Measurements from ENCODE around the gene SPATA13. TPM values are rescaled to one million over a fixed set of nuclear protein-coding genes. Genes with fewer than 3 reads are reported as not detected.

Gene SPATA13
- total RNA-seq, 1 donor from 2014 or later: 8.0 TPM

GRCh38 chr13:24232037-24232436, 71.5 kb downstream of the SPATA13 start:
- intact Hi-C loops (cut with DNase I): no loop called here
- DNase-seq (ENCODE audit: low spot score): no peak

DNA sequence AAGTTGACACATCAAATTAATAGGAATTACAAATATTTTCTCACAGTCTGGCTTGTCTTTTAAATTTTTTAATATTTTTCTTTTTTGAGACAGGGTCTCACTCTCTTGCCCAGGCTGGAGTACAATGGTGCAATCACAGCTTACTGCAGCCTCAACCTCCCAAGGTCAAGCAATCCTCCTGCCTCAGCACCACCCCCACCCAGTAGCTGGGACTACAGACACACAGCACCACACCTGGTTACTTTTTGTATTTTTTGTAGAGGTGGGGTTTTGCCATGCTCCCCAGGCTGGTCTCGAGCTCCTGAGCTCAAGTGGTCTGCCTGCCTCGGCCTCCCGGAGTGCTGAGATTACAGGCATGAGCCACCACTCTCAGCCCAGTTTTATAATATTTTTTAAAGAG, 72.0 kb downstream of the SPATA13 start:
- intact Hi-C loops (cut with DNase I): no loop called here
- DNase-seq (ENCODE audit: low spot score): no peak

DNA sequence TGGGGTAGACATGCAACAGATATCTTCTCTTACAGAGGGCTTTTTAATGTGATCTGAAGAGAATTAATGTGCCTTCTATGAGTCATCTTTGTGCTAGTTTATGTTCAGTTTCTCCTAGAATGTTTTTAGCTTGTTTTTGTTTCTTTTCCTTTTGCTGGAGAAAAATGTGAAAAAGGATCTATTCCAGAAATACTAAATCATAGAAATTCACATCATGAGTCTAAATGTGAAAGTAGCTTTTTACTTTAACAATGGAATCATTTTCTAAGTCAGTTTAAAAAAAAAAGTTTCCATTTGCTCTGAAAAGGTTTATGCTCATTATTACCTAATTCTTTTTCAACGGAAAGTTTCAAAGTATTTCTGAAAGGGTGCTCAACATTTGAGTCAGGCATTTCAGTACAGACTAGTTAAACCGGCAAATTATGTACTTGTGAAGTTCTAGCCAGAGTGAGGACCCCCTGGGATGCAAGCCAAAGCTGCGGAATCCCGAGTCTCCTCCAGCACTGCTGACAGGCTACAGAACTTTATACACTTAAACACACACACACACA, 72.9 kb downstream of the SPATA13 start:
- intact Hi-C loops (cut with DNase I): no loop called here
- no peak for DNase-seq (ENCODE audit: low spot score)

GRCh38 chr13:24234200-24234915, 73.8 kb downstream of the SPATA13 start:
- peak; percentile 31 for DNase-seq (ENCODE audit: low spot score)
- intact Hi-C loops (cut with DNase I): no loop called here

- intact Hi-C loops (cut with DNase I): no loop called here
- no peak for DNase-seq (ENCODE audit: low spot score)
Observed at GRCh38 chr13:24237356-24237755, 76.8 kb downstream of the SPATA13 start.

GRCh38 chr13:24241336-24241735, 80.8 kb downstream of the SPATA13 start:
- intact Hi-C loops (cut with DNase I): no loop called here

DNA sequence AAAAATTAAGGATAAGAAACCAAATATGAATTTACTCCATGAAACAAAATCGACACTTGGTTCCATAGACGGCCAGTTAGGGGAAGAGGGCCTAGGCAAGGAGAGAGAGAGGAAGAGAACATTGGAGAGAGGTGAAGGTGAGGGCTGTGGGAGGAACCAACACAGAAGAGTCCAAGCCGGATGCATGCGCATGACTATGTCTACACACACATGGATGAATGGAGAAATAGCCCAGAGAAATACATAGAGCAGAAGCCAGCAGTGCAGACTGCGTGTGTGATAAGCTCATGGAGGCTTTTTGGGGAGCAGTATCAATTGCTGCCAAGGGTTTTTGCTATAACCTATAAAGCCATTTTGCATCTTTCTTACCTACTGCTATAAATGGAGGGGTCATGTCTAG, 81.6 kb downstream of the SPATA13 start:
- DNase-seq (ENCODE audit: low spot score): no peak
- intact Hi-C loops (cut with DNase I): no loop called here

More at GRCh38 chr13:24241336-24241735, 80.8 kb downstream of the SPATA13 start:
- DNase-seq (ENCODE audit: low spot score): no peak

GRCh38 chr13:24243302-24243701, 82.8 kb downstream of the SPATA13 start:
- intact Hi-C loops (cut with DNase I): no loop called here
- no peak for DNase-seq (ENCODE audit: low spot score)

DNA sequence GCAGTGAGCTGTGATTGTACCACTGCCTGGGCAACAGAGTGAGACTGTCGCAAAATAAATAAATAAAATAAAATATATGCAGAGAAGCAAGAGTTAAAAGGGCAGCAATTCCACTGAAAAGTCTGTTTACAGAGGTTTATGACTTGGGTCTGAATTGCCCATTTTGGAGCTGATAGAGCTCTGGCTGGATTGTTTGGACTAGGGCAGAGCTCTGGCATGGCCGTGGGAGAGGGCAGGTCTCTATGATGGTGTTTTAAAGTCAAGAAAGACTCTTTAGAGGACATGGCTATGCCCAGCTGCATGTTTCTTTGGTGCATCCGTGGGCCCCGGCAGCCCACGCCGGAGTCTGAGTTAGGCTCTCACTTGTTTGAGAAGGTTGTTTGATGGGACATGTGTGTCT, 84.3 kb downstream of the SPATA13 start:
- DNase-seq (ENCODE audit: low spot score): no peak
- intact Hi-C loops (cut with DNase I): no loop called here

DNA sequence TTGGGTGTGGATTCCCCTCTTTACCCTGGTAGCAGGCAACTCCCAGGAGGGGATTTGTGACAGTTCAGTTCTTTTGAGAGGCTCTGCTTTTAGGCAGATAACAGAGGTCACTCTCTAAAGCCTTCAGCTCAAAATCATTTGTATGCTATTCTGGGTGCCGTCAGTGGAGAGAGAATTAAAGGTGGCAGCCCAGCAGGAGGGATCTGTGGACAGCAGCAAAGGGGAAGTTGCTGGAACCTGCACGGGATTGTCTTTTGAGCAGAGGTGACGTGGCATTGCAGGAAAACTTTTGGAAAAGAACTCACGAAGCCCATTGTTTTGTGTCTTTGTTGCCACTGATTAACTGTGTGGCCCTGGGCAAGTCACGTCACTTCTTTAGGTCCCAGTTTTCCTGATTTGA, 86.5 kb downstream of the SPATA13 start:
- DNase-seq (ENCODE audit: low spot score): no peak
- intact Hi-C loops (cut with DNase I): no loop called here

DNA sequence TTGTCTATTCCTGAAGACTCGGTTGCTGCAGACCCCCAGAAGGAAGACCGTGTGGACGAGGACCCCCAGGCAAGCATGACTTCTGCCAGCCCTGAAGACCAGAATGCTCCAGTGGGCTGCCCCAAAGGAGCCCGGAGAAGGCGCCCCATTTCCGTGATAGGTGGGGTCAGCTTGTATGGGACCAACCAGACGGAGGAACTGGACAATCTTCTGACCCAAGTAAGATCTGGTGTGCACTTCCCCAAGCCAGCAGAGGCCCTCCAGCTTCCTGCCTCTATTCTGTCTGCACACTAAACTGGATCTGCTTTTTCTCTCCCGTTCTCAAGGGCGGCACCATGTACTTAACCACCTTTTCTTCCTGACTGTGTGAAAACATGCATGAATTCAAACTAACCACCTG, 89.1 kb downstream of the SPATA13 start:
- intact Hi-C loops (cut with DNase I): no loop called here
- DNase-seq (ENCODE audit: low spot score): no peak

GRCh38 chr13:24250376-24251057, 90.0 kb downstream of the SPATA13 start:
- DNase-seq (ENCODE audit: low spot score): no peak
- intact Hi-C loops (cut with DNase I): no loop called here

GRCh38 chr13:24251525-24251924, 91.0 kb downstream of the SPATA13 start:
- intact Hi-C loops (cut with DNase I): no loop called here

DNA sequence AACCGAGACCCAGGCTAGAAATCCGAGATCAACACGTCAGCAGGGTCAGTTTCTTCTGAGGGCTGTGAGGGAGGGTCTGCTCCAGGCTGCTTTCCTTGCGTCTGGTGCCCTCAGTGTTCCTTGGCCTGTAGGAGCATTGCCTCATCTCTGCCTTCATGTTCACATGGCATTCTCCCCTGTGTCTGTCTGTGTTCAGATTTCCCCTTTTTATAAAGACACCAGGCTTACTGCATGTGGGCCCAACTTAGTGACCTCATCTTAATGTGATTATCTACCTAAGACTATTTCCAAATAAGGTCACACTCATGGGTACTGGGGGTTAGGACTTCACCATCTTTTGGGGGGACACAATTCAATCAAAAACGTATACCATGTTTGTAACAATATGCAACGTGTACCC, 91.6 kb downstream of the SPATA13 start:
- no peak for DNase-seq (ENCODE audit: low spot score)
- intact Hi-C loops (cut with DNase I): no loop called here

More at GRCh38 chr13:24251525-24251924, 91.0 kb downstream of the SPATA13 start:
- DNase-seq (ENCODE audit: low spot score): no peak

GRCh38 chr13:24253520-24254145, 93.1 kb downstream of the SPATA13 start:
- intact Hi-C loops (cut with DNase I): no loop called here
- DNase-seq (ENCODE audit: low spot score): no peak

DNA sequence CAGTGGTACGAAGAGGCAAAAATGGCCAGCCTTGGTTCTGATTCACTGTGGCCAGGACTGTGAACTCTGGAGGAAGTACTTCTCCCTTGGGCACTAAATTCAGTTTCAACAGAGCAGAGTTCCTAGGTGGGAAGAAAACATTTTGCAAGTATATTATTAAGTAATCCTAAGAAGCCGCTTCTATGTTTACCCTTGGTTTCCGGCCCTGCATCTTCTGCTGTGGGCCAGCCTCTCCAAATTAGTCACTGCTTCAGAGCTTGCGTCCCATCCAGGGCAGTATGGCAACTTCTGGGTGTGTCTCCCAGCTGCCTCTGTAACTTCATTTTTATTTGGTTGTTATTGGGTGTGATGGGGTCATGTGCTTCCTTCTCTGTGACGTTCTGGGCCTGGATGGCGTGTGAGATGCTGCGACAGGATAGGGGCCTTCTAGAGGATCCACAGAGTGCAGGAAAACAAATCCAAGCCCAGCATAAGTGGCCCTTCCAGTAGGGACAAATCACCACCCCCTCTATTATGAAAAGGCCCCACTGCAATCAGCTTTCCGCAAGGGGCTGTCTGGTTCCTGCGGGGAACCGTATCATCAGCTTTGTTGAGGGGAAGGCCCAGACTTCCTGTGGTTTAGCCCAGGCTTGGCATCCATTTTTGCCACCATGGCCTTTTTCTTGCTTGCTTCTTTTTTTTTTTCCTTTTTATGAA, 93.8 kb downstream of the SPATA13 start:
- intact Hi-C loops (cut with DNase I): no loop called here
- no peak for DNase-seq (ENCODE audit: low spot score)

- intact Hi-C loops (cut with DNase I): no loop called here
- no peak for DNase-seq (ENCODE audit: low spot score)
Observed at GRCh38 chr13:24257497-24257896, 97.0 kb downstream of the SPATA13 start.

DNA sequence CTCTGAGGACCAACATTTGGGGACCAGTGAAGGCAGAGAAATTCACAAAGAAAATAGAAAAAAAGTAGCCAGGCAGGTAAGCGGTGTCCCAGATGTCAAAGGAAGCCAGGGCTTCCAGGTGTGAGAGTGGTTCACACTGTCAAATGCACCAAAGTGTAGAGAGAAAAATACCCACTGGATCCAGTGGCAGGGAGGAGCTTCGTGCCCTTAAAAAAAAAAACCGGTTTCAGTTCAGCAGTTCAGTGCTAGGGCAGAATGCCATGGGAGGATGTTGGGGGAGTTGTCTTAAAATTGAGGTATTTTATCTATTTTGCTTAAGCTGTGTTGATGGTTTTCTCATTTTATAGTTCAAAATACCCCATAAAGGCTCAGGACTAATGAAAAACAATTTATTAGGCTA, 101.0 kb downstream of the SPATA13 start:
- intact Hi-C loops (cut with DNase I): no loop called here
- DNase-seq (ENCODE audit: low spot score): no peak

- no peak for DNase-seq (ENCODE audit: low spot score)
- intact Hi-C loops (cut with DNase I): no loop called here
Observed at GRCh38 chr13:24263632-24264031, 103.1 kb downstream of the SPATA13 start.

DNA sequence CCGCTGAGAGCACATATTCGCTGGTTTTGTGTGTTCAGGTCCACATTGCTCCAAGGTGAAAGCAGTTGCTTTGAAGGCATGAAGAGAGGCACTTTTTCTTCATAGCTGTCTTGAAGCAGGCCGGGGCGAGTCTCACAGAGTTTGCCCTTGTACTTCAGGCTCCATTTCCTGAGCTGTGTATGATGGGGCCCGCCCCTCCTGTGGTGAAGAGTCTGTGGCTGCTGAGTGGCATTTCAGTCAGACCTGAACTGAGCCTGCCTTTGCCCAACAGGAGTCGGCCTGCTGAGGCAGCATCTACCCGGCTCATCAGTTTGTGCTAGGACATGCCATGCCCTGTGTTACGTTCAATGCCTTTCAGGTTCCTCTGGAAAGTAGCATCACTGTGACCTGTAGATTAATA, 104.5 kb downstream of the SPATA13 start:
- no peak for DNase-seq (ENCODE audit: low spot score)
- intact Hi-C loops (cut with DNase I): no loop called here

Measured in cardiac septum (tissue), 1 donor.